ENCODE results near the gene PIGL.
"Not testable (repeated sequence)": the region's sequence is repeated elsewhere in the genome, so short reads cannot be mapped to it uniquely, and the experiment has no call there.

Gene PIGL

GRCh38 chr17:16217002-16217635, at the start of gene PIGL:
TSS of gene PIGL (plus strand) at chr17:16217210. CDS start at chr17:16217227, 17 bp downstream.
- DNase-seq (ENCODE audit: low read depth in 2 of 3, low spot score in 1 of 3) = peak; percentile 85 to 89 (median 85)

- no peak for DNase-seq (ENCODE audit: low read depth in 2 of 3, low spot score in 1 of 3)
Observed at GRCh38 chr17:16171613-16172012, 45.4 kb upstream of the PIGL start.

GRCh38 chr17:16178836-16179235, 38.2 kb upstream of the PIGL start:
- no peak for DNase-seq (ENCODE audit: low read depth in 2 of 3, low spot score in 1 of 3)

- DNase-seq (ENCODE audit: low read depth in 2 of 3, low spot score in 1 of 3) = no peak
Observed at GRCh38 chr17:16181581-16181980, 35.4 kb upstream of the PIGL start.

GRCh38 chr17:16187642-16188041, 29.4 kb upstream of the PIGL start:
- no peak for DNase-seq (ENCODE audit: low read depth in 2 of 3, low spot score in 1 of 3)

- DNase-seq (ENCODE audit: low read depth in 2 of 3, low spot score in 1 of 3) = no peak
Observed at GRCh38 chr17:16189791-16190348, 27.1 kb upstream of the PIGL start.

GRCh38 chr17:16190703-16191360, 26.2 kb upstream of the PIGL start:
- DNase-seq (ENCODE audit: low read depth in 2 of 3, low spot score in 1 of 3) = no peak

GRCh38 chr17:16191604-16192003, 25.4 kb upstream of the PIGL start:
- DNase-seq (ENCODE audit: low read depth in 2 of 3, low spot score in 1 of 3) = no peak

- DNase-seq (ENCODE audit: low read depth in 2 of 3, low spot score in 1 of 3) = not testable (repeated sequence)
Observed at GRCh38 chr17:16194307-16194835, 22.6 kb upstream of the PIGL start.

GRCh38 chr17:16197276-16197675, 19.7 kb upstream of the PIGL start:
- DNase-seq (ENCODE audit: low read depth in 2 of 3, low spot score in 1 of 3) = no peak

GRCh38 chr17:16199093-16199492, 17.9 kb upstream of the PIGL start:
- no peak for DNase-seq (ENCODE audit: low read depth in 2 of 3, low spot score in 1 of 3)

GRCh38 chr17:16201693-16202131, 15.3 kb upstream of the PIGL start:
- not testable (repeated sequence) for DNase-seq (ENCODE audit: low read depth in 2 of 3, low spot score in 1 of 3)

- not testable (repeated sequence) for DNase-seq (ENCODE audit: low read depth in 2 of 3, low spot score in 1 of 3)
Observed at GRCh38 chr17:16202554-16203500, 14.2 kb upstream of the PIGL start.

- not testable (repeated sequence) for DNase-seq (ENCODE audit: low read depth in 2 of 3, low spot score in 1 of 3)
Observed at GRCh38 chr17:16204763-16205162, 12.2 kb upstream of the PIGL start.

- DNase-seq (ENCODE audit: low read depth in 2 of 3, low spot score in 1 of 3) = no peak
Observed at GRCh38 chr17:16211590-16211989, 5.4 kb upstream of the PIGL start.

- no peak for DNase-seq (ENCODE audit: low read depth in 2 of 3, low spot score in 1 of 3)
Observed at GRCh38 chr17:16212793-16213192, 4.2 kb upstream of the PIGL start.

- DNase-seq (ENCODE audit: low read depth in 2 of 3, low spot score in 1 of 3) = no peak
Observed at GRCh38 chr17:16214190-16215001, 2.6 kb upstream of the PIGL start.

GRCh38 chr17:16215002-16215272, 2.1 kb upstream of the PIGL start:
- peak in 2 of 3 donors; percentile 9 to 34 for DNase-seq (ENCODE audit: low read depth in 2 of 3, low spot score in 1 of 3)

GRCh38 chr17:16215273-16215964, 1.6 kb upstream of the PIGL start, which contains the start of gene NCOR1:
TSS of gene NCOR1 (minus strand) at chr17:16215534. CDS start at chr17:16194569, 20,965 bp downstream.
- peak; percentile 73 to 91 (median 83) for DNase-seq (ENCODE audit: low read depth in 2 of 3, low spot score in 1 of 3)

GRCh38 chr17:16215965-16216316, 1.1 kb upstream of the PIGL start:
- peak in 2 of 3 donors; percentile 8 to 14 for DNase-seq (ENCODE audit: low read depth in 2 of 3, low spot score in 1 of 3)
